Fibroblast of skin of abdomen (primary cell): ENCODE data around the gene SUV39H2. TPM values are rescaled to one million over a fixed set of nuclear protein-coding genes. Genes with fewer than 3 reads are reported as not detected.
A peak's percentile ranks its signal among the peaks of the same experiment; 100 is the strongest.
"Not testable (repeated sequence)": the region's sequence is repeated elsewhere in the genome, so short reads cannot be mapped to it uniquely, and the experiment has no call there.

ENCODE experiments used
- DNase-seq: peaks from one replicate; pipeline ENCODE4 v3.0.0-alpha.2; 2013
- polyA plus RNA-seq, 2 experiments: library from polyadenylated mRNA; unstranded; fragments of 120-200 nt; gene quantifications; one replicate each; pipeline ENCODE4 v1.2.1, GENCODE V29; 2013; ENCODE audit not compliant: insufficient read length in 2 of 2

SUV39H2 gene, protein sequence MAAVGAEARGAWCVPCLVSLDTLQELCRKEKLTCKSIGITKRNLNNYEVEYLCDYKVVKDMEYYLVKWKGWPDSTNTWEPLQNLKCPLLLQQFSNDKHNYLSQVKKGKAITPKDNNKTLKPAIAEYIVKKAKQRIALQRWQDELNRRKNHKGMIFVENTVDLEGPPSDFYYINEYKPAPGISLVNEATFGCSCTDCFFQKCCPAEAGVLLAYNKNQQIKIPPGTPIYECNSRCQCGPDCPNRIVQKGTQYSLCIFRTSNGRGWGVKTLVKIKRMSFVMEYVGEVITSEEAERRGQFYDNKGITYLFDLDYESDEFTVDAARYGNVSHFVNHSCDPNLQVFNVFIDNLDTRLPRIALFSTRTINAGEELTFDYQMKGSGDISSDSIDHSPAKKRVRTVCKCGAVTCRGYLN
- 9.1 TPM for polyA plus RNA-seq (2013, experiment 1 of 2; ENCODE audit: insufficient read length)
- polyA plus RNA-seq (2013, experiment 2 of 2; ENCODE audit: insufficient read length): 10.4 TPM

DNA sequence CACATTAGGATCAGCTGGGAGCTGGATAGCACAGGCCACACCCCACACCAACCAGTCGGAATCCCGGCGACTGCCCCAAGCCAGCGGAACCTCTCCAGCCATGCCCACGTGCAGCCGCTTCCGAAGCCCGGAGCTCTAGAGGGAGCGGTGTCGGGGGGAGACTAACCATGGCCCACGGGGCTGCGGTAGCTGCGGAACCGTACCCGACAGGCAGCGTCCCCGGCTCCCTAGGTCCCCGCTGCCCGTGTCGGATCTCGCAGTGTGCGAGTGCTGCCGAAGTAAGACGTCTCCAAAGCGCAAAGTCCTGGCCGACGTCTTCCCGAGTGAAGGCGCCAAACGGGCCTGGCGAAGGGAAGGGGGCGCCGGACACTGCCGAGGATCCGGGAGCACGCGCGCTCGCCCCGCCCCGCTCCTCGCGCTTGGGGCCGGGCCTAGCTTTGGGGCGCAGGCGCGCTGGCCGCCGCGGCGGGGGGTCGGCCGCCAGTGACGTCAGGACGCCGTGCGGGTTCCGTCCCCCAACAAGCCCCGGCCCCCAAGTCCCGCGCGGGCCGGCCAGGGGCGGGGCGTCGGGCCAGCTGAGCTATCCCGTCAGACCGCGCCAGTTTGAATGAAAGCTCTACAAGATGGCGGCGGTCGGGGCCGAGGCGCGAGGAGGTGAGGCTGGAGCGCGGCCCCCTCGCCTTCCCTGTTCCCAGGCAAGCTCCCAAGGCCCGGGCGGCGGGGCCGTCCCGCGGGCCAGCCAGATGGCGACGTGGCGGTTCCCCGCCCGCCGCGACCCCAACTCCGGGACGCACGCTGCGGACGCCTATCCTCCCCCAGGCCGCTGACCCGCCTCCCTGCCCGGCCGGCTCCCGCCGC, at the start of gene SUV39H2:
Gene SUV39H2 (plus strand): TSS at position 601 of the 858 bp plus-strand sequence. CDS start 23 bp downstream, at position 624.
- DNase-seq: peak; percentile 96

DNA sequence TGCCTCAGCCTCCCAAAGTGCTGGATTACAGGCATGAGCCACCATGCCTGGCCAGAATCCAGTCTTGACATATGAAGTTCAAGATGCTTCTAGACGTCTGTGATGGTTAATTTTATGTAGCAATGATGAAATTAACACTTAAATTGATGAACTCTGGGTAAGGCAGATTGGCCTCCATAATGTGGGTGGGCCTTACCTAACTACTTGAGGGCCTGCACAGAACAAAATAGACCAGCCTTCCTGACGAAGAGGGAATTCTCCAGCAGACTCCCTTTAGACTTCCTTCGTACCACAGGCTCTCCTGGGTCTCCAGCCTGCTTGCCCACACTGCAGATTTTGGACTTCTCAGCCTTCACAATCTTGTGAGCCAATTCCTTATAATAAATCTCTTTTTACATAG, 45.6 kb upstream of the SUV39H2 start:
- DNase-seq: no peak

DNA sequence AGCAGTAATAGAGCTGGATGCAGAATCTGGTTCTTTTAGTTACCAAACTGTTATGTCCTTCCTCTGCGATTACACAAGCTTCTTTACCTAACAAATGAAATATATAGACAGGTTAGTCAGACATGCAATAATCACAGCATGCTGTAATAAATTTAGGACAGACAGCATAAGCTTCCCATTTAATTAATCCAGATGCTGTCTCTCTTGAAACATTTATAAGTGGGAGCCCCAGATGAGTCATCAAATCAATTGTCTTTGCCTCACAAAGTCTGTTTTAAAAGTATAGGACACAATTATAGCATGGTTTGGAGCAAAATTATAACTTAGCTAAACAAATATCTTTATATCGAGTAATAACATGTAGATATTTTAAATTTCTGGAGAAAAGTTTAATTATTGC, 42.5 kb upstream of the SUV39H2 start:
- peak; percentile 65 for DNase-seq

DNA sequence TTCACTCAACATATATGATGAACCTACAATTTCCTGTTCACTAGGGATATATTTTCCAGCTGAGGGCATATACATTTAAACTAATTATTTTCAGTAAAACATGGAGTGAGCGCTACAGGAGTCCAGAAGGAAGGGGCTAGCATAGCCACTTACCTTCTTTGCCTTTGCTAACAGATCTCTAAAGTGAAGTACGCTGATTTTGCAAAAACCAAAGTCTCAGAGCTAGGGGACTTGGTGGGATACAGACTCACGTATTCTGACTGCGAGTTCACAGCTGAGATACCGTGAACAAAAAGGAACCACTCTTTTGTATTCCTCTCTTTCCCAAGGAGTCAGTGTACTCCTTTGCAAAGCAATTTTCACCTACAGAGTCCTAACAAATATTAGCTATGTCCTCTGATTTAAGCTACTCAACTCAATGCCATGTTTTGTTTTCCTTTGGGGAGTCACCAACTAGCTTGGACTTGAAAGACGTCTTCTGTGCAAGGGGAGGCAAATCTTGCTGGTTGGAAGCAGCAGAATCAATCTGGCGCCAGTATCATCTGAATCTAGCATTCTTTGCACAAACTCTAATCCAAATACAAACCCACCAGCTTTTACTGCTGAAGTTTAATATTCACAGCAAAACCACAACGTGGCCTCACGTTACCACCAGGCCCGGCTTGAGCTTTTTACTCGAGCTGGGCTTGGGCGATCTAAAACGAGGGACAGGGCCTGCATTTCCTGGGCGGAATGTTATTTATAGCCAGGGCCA, 41.5 kb upstream of the SUV39H2 start:
- DNase-seq: no peak

DNA sequence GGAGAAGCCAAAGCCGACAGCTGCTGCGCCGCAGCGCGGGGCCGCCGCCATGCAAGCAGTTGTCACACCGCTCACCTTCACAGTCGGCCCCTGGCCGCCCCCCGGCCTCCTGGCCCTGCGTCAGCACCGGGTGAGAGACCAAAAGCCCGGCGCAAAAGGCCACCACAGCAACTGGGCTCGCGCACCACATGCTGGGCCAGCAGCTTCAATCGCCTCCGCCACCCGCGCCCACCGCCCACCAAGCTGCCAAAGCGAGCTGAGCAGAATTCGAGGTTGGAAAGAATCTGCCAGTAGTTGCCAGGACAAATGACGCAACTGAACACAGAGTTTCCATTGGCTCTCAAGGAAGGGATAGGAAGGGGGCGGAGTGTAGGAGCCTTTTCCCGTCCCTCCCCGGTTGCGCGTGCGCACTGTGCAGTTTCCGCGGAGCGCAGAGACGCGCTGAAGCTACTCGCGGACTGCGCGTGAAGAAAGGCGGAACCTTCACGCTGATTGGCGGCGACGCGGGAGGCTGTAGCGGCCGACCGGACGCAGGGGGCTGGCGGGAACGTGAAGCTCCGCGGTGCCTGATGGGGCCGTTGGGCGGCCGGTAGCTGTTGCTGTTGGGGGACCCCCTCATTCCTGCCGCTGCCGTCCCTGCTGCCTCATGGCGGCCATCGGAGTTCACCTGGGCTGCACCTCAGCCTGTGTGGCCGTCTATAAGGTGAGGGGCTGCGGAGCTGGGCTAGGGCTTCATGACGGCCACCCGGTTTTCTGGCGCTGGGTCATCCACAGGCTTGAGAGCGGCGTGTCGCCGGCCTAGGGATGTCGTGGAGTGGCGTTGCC, 40.7 kb upstream of the SUV39H2 start, which contains the start of the genes CDNF, HSPA14 and MSANTD7:
Gene CDNF (minus strand): TSS at position 281 of the 825 bp plus-strand sequence. CDS start 91 bp downstream, at position 190.
Gene HSPA14 (plus strand): TSS at position 550 of the 825 bp plus-strand sequence. CDS start 97 bp downstream, at position 647.
Gene MSANTD7 (plus strand): TSS at position 550 of the 825 bp plus-strand sequence. CDS start 3,979 bp downstream, outside the sequence.
- DNase-seq: peak; percentile 99

DNA sequence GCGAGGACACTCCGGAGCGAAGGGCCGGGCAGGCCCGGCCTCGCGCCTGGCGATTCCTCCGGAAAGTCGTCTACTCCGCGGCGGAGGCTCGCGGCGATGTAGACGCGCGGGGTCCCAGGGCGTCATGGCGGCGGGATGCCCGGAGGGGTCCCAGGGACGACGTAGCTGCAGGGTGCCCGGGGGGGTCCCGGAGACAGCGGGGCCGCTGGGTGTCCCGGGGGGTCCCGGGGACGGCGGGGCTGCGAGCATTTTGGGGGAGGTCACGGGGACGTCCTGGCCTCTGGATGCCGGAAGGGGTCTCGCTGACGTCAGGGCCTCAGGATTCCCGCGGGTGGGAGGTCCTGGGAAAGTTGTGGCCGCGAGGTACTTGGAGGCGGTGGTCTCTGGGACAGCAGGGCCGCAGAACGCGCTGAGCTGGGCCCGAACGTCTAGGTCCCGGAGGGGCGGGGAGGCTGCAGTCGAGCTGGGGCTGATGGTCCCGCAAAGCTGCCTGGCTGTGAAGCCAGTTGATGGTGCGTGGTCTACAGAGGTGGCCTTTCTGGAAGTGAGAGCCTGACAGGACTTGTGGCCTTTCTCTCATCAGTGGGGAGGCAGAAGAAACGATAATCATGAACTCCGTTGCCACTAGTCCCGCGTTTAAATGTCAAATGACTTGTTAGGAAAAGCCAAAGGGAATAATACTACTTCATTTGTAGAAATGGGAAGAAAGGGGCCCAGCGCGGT, 39.9 kb upstream of the SUV39H2 start:
- peak; percentile 6 for DNase-seq

DNA sequence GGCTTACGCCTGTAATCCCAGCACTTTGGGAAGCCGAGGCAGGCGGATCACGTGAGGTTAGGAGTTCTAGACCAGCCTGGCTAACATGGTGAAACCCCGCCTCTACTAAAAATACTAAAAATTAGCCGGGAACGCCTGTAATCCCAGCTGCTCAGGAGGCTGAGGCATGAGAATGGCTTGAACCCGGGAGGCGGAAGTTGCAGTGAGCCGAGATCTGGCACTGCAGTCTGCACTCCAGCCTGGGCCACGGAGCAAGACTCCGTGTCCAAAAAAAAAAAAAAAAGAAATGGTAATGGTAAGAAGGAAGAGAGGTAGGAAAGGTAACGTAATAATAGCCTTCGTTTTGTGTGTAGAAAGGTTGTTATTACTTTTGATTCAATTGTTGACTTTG, 39.4 kb upstream of the SUV39H2 start:
- DNase-seq: peak; percentile 4

DNA sequence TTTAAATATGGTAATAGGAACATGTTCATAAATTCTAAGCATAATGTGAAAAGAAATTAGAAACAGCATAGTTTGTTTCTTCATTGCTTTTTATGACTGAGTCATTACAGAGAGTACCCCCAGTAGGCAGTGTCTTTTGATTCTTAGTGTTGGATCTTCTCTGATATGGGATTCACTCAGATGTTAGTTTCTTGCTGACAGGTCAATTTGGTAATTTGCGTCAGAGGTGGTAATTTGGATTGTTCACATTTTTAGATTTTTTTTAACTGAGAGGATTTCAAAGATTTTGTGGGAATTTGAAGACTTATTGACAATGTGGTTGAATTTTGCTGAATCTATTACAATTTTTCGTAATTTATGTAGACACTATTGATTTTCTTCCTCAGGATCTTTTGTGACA, 38.5 kb upstream of the SUV39H2 start:
- no peak for DNase-seq

DNA sequence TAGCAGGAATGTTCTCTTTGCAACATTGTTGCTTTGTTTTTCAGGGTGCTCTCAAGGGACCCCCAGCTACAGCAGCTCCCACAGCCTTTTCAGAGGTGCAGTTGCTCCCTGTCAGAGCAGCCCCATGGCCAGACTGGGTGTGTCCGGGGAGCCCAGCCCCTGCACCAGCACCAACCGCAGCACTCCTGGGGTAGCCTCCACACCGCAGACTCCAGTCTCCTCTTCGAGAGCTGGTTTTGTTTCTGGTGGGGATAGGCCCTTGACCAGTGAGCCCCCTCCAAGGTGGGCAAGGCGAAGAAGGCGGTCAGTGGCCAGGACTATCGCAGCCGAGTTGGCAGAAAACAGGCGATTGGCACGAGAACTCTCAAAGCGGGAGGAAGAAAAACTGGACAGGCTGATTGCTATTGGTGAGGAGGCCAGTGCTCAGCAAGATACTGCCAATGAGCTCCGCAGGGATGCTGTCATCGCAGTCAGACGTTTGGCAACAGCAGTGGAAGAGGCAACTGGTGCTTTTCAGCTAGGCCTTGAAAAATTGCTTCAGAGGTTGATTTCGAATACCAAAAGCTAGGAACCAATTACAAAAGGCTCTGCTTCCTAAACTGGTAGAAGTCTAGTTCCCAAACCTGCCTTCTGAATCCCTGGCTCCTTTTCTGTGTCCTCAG, 35.2 kb upstream of the SUV39H2 start:
- no peak for DNase-seq

DNA sequence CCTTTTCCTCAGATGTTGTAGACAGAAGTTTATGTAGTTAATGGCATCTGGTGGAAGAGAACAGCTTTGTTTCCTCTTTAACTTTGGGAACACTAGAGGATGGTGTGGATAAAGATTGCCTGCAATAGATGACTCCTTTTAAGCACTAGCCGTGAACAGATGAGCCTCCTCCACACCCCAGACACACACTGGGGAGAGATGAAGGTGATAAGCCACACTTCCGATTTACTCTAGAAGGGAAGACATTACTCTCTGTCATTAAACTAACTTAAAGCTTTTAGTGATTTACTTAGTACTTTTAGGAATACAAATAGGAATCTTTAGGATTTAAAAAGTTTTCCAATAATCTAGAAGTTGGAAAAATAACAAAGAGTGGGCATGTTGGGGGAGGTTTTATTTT, 33.7 kb upstream of the SUV39H2 start:
- DNase-seq: no peak

DNA sequence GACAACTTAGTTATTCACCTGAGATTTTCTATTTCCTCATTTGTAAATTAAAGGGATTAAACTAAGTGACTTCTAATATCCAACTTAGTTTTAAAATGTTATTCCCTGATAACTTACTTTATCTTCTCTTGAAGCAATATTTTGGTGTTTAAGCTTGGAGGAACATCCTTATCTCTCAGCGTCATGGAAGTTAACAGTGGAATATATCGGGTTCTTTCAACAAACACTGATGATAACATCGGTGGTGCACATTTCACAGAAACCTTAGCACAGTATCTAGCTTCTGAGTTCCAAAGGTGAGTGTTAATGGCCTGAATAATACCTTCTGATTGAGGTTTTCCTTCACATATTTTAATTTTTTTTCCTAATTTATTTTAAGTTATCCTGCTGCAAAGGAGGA, 26.4 kb upstream of the SUV39H2 start:
- no peak for DNase-seq

DNA sequence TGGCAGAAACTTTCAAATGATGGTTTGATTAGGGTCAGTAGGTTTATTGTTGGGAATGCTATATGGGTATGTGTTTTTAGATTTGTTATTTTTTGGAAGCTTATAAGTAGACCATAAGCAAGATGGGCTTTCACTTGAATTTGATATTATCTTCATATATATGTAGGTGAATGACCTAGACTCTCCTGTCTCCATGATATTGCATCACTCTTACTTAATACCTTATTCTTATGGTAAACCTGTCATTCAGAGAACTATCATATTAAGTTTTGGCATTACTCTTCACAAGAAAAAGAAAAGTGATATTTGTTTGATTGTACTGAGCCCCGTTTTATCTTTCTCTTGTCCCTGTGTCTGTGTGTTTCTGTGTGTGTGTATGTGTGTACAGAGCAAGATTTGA, 23.2 kb upstream of the SUV39H2 start:
- no peak for DNase-seq

DNA sequence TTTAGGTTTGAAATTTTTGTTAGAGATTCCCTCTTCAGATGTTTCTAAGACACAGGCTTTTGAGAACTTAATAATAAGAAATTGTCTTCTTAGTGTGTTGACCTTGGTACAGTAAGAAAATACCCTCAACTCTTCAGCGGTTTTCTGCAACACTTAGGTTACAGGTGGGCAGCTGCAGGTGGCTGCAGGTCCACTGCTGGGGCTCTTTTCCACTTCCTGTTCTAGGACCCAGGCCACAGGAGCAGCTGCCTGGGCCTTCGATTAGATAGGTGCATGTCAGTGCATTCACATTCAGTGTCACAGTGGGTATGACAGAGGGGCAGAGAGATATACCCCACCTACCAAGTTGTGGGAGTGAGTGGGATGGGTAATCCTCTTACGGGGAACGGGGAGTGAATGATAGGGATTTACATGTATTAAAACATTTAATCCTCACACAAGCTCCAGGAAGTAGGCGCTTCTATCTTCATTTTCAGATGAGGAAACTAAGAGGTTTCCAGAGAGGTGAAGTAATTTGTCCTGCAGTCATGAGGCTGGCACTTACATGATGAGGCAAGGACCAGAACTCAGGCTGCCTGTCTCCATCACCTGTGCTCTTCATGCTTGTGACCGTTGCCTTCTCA, 20.2 kb upstream of the SUV39H2 start:
- no peak for DNase-seq

DNA sequence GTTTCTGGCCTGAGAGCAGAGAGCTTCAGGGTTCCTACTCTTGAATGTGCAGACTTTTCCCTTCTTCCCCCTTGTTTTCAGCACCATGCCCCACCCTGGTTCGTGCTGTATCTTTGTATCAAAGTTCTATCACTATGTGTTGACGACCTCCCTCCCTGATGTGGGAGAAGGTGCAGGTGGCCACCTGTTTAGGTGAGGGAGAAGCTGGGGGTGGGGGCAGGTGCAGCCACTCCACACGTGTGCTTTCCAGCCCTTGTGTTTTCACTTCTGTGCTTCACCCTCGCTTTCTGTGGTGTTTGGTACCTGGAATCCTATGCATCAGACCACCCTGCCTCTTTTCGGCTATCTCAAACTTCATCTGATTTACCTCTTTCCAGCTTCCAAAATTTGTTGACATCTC, 19.6 kb upstream of the SUV39H2 start:
- no peak for DNase-seq

DNA sequence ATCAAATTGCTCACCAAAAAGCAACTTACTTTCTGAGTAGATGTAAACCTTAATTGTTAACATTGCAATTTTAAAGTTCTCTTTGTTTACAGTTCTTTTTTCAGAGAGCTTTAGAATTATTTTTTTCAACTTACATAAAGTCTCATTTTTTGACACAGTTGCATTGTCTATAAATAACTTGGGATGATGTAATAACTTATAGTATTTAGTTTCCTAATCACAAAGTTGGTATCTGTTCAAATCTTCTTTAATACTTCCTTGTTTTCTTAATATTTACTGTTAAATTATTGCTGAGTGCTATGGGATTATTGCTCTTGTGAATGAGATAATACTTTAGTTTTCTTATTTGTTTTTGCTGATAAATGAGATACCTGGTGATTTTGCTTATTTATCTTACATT, 18.9 kb upstream of the SUV39H2 start:
- DNase-seq: no peak

DNA sequence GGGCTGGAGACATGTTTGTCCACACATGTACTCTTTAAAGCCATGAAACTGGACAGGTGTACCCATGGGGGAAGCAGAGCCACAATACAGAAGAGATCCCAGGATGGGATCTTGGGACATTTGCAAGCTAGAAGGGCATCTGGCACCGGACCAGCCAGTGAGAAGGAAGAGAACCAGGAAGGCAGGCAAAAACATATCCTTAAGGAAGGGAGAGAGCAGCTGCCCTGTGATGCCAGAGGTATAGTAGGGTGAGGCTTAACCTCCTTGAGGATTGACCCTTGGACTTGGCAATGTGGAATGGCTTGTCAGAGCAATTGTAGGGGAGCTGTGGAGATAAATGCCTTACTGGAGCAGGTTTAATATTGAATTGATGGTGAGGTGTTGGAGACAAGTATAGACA, 17.9 kb upstream of the SUV39H2 start:
- no peak for DNase-seq

DNA sequence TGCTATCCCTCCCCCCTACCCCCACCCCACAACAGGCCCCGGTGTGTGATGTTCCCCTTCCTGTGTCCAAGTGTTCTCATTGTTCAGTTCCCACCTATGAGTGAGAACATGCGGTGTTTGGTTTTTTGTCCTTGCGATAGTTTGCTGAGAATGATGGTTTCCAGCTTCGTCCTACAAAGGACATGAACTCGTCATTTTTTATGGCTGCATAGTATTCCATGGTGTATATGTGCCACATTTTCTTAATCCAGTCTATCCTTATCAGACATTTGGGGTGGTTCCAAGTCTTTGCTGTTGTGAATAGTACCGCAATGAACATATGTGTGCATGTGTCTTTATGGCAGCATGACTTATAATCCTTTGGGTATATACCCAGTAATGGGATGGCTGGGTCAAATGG, 14.2 kb upstream of the SUV39H2 start:
- not testable (repeated sequence) for DNase-seq

DNA sequence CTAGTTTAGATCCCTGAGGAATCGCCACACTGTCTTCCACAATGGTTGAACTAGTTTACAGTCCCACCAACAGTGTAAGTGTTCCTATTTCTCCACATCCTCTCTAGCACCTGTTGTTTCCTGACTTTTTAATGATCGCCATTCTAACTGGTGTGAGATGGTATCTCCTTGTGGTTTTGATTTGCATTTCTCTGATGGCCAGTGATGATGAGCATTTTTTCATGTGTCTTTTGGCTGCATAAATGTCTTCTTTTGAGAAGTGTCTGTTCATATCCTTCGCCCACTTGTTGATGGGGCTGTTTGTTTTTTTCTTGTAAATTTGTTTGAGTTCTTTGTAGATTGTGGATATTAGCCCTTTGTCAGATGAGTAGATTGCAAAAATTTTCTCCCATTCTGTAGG, 13.8 kb upstream of the SUV39H2 start:
- DNase-seq: not testable (repeated sequence)

DNA sequence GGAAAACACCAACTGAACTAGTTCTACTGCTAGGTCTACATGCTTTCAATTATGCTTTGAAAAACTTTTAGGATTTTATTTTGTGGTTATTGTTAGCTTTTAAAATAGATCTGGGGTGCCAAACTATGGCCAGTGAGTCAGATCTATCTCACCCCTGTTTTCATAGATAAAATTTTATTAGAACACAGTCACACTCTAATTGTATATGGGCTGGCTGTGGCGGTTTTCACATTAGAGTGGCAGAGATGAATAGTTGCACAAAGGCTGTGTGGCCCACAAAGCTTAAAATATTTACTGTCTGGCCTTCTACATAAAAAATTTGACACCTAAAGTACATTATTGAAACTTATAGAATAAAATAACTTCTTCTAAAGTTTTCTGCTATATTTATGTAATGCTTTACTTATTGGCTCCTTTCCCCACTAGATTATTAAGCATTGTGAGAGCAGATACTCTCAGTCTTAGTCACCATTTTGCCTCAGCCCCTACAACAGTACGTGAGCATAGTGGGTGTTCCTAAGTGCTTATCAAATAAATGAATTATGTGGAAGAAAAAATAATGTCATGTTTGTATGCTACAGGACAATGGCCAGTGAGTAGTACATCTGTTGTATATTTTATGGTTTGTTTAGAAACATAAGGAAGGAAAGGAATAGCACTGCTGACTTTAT, 5.4 kb upstream of the SUV39H2 start:
- peak; percentile 64 for DNase-seq
